Thoracic aorta (tissue), 2 donors: ENCODE data around the gene MPST. TPM values are rescaled to one million over a fixed set of nuclear protein-coding genes. Genes with fewer than 3 reads are reported as not detected.

Source experiments
- ATAC-seq: fragments of 150-250 bp; one replicate; pipeline ENCODE4 v1.8.0; 2017; ENCODE audit warnings: low read depth; ENCODE audit not compliant: insufficient number of reproducible peaks, low FRiP score
- DNase-seq: peaks from one replicate; pipeline ENCODE4 v3.0.0-alpha.2; 2020; ENCODE audit warnings: low spot score
- H3K27ac ChIP-seq, 2 donors: fragments of 200-600 bp; sonication (generic); 1 replicate in 1 of 2; 2 replicates in 1 of 2; pipeline ENCODE4 v1.5.1; 2016; ENCODE audit warnings: mild to moderate bottlenecking in 2 of 2, moderate library complexity in 2 of 2
- H3K27me3 ChIP-seq: fragments of 200-600 bp; sonication (generic); replicated peaks from 2 replicates; pipeline ENCODE4 v1.6.0; 2016; ENCODE audit warnings: mild to moderate bottlenecking; ENCODE audit not compliant: insufficient read depth
- H3K36me3 ChIP-seq: fragments of 200-600 bp; sonication (generic); one replicate; pipeline ENCODE4 v1.5.1; 2016
- H3K4me1 ChIP-seq, 2 donors: fragments of 200-600 bp; sonication (generic); 1 replicate in 1 of 2; 2 replicates in 1 of 2; pipeline versions ENCODE4 v1.5.1 to v1.6.0; 2016; ENCODE audit warnings: low read depth in 2 of 2, mild to moderate bottlenecking in 1 of 2; ENCODE audit not compliant: control insufficient read depth in 1 of 2
- H3K4me3 ChIP-seq: fragments of 200-600 bp; sonication (generic); 2 replicates; pipeline ENCODE4 v1.5.1; 2016; ENCODE audit warnings: mild to moderate bottlenecking
- H3K9me3 ChIP-seq: fragments of 200-600 bp; sonication (generic); 2 replicates; pipeline ENCODE4 v1.5.1; 2016
- total RNA-seq, 2 donors: library from RNA; depleted of rRNA; stranded (reverse); fragments of >200 nt; gene quantifications; one replicate each; pipeline versions ENCODE4 v1.1.0 to v1.2.3, GENCODE V29; 2016
- TF ChIP-seq, protein P1 (sequence below): fragments of 200-600 bp; sonication (generic); IDR thresholded peaks from one replicate; pipeline ENCODE4 v1.5.1; 2019; ENCODE audit warnings: antibody characterized with exemption

The MPST gene
- 100 to 1,000 TPM in 1 of 2 donors, 10 to 100 TPM in 1; 70.1 to 108 TPM for total RNA-seq

DNA sequence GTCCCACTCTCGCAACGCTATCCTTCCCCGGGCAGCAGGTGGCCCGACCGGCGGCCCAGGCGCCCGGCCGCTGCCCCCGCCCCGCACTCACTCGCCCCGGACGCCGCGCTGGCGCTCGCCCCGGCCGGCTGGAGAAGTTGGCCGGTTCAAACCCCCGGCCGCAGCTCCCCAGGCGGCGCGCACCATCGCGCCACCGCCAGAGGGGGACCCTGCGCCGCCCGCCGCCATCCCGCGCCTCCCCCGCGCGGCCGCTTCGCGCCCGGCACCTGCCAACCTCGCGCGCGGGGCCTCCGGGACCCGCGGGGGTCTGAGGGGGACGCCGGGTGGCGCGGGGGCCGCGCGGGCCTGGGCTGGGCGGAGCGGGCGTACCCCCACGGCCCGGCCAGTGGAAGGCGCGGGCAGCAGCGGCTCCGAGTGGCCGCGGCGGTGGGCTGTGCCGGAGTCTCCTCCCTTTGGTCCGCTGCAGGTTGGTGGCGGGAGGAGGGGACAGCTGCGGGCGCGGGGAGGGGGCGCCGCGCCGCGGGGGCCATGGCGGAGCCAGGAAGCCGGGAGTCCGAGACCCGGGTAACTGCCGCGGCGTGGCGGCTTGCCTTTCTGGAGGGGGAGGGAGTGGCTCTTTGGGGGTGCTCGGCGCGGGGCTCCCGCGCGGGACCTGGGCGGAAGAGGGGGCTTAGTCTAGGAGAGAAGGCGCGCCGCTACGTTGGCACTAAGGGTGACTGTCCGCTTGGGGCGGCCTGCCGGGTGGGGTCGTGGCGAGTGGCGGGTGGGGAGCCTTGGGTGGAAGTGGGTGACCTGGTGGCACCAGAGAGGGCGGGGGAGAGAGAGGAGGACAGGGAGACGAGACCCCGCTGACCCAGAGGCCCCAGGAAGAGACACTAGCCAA is at the start of gene MPST, which contains the start of gene TST:
Gene MPST (plus strand): TSS at position 434 of the 883 bp plus-strand sequence. CDS start 95 bp downstream, at position 529.
Gene TST (minus strand): TSS at position 139 of the 883 bp plus-strand sequence. CDS start 715 bp downstream, outside the sequence.
- Histone ChIP-seq H3K27me3 (no peaks in the 10 kb centered on the region), H3K36me3 (peaks cover 6% of the 10 kb centered on the region), H3K4me1 (peaks cover 26 to 45% of the 10 kb centered on the region in 2 donors), H3K27ac (peak within 1 kb of the TSS; percentile 88 to 89), H3K9me3 (no peaks in the 10 kb centered on the region), H3K4me3 (peak within 1 kb of the TSS; percentile 90)
- ATAC-seq (peak; percentile 73), DNase-seq (no peak)
- TF ChIP-seq, protein P1, sequence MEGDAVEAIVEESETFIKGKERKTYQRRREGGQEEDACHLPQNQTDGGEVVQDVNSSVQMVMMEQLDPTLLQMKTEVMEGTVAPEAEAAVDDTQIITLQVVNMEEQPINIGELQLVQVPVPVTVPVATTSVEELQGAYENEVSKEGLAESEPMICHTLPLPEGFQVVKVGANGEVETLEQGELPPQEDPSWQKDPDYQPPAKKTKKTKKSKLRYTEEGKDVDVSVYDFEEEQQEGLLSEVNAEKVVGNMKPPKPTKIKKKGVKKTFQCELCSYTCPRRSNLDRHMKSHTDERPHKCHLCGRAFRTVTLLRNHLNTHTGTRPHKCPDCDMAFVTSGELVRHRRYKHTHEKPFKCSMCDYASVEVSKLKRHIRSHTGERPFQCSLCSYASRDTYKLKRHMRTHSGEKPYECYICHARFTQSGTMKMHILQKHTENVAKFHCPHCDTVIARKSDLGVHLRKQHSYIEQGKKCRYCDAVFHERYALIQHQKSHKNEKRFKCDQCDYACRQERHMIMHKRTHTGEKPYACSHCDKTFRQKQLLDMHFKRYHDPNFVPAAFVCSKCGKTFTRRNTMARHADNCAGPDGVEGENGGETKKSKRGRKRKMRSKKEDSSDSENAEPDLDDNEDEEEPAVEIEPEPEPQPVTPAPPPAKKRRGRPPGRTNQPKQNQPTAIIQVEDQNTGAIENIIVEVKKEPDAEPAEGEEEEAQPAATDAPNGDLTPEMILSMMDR, result peak; percentile 12

DNA sequence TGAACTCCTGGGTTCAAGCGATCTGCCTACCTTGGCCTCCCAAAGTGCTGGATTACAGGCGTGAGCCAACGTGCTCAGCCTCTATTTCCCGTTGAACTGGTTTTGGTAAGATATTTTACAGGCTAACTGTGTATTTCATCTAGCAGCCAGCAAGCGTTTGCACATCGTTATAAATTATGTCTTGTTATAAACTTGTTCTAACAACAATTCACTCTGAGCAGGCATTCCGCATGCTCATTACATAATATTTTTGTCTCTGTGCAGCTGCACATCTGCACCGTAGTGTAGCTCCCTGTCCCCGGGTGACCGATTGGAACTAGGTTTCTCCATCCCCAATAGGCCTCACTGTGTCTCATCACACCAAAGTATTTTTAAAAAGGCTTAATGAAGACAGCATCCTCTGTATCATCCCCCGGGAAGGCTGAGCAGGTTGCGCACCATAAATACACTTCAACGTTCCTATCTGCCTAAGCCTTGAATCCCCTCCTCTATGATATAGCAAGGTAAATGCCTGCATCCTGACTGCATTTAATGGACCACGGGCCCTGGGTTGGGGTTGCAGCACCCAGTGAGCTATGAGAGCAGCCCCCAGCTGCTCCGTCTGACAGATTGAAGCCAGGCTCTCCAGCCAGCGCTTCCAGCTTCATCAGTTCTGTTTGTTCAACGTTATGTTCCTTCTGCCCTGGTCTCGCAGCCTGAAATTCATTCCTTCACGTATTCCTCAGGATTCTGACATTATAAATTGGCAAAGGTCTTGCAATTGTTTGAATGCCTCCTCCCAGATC is 48.0 kb upstream of the MPST start:
- ATAC-seq (no peak), DNase-seq (no peak)
- Histone ChIP-seq H3K4me1 (no peaks in the 10 kb centered on the region), H3K36me3 (no peaks in the 10 kb centered on the region), H3K27me3 (no peaks in the 10 kb centered on the region), H3K4me3 (no peak overlapping the region), H3K9me3 (no peaks in the 10 kb centered on the region), H3K27ac (no peak overlapping the region)
- TF ChIP-seq, protein P1, result no peak

DNA sequence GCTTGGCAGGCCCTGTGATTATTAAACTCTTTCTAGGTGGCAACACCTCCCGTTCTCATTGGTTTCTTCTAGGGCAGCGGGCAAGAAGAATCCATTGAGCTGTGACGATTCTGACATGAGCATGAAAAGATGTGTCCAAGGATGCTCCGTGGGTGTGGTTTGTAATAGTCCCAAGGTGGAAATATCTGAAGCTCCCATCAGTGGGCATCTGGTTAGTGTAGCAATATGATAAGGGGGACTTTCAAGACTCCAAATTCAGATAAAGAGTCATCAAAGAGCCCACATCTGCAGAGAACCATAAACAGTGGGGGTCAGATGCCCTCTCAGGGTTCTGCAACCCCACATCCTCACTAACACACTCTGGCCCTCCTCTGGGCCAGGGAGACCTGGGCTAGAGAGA is 42.9 kb upstream of the MPST start:
- ATAC-seq (no peak), DNase-seq (no peak)
- Histone ChIP-seq H3K4me3 (no peak overlapping the region), H3K4me1 (peaks cover 4 to 5% of the 10 kb centered on the region in 2 donors), H3K27me3 (no peaks in the 10 kb centered on the region), H3K9me3 (no peaks in the 10 kb centered on the region), H3K36me3 (no peaks in the 10 kb centered on the region), H3K27ac (no peak overlapping the region)
- TF ChIP-seq, protein P1, result no peak

DNA sequence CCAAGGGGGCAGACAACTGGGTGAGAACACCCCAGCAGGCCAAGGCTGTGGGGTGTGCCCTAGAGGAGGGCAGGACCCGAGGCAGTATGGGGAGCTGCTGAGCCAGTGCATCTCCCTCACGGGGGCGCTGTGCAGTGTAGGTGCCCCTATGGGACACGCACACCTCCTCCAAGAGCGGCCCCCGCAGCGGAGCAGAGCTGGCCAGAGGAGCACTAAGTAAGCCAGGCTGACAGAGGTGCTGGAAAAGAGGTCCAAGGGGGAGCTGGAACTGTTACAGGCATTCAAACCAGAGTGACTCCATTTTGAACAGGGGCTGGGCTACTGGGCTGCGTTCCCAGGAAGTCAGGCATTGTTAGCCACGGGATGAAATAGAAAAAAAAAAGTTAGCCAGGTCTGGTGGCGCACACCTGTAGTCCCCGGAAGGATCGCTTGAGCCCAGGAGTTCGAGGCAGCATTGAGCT is 42.1 kb upstream of the MPST start:
- TF ChIP-seq, protein P1, result no peak
- no peak for DNase-seq
- no peak overlapping the region for H3K27ac ChIP-seq
- no peaks in the 10 kb centered on the region for H3K9me3 ChIP-seq
- H3K36me3 ChIP-seq, result no peaks in the 10 kb centered on the region
- H3K27me3 ChIP-seq, result no peaks in the 10 kb centered on the region
- ATAC-seq, result no peak
- peak overlapping the region; percentile 75 for H3K4me3 ChIP-seq
- peaks cover 4 to 5% of the 10 kb centered on the region in 2 donors for H3K4me1 ChIP-seq
